ENCODE measurements around the gene AOAH.
"Not testable (repeated sequence)": the region's sequence is repeated elsewhere in the genome, so short reads cannot be mapped to it uniquely, and the experiment has no call there.

AOAH gene

GRCh38 chr7:36654436-36654835 is 69.9 kb downstream of the AOAH start:
- DNase-seq: no peak

GRCh38 chr7:36653663-36654355 is 70.5 kb downstream of the AOAH start:
- no peak for DNase-seq

- DNase-seq: no peak
Observed at GRCh38 chr7:36653008-36653662, 71.2 kb downstream of the AOAH start.

GRCh38 chr7:36652431-36652830 is 71.9 kb downstream of the AOAH start:
- DNase-seq: no peak

- DNase-seq: no peak
Observed at GRCh38 chr7:36651404-36651803, 72.9 kb downstream of the AOAH start.

GRCh38 chr7:36650766-36651312 is 73.5 kb downstream of the AOAH start:
- no peak for DNase-seq

GRCh38 chr7:36650320-36650719 is 74.0 kb downstream of the AOAH start:
- no peak for DNase-seq

GRCh38 chr7:36649319-36649718 is 75.0 kb downstream of the AOAH start:
- not testable (repeated sequence) for DNase-seq

- DNase-seq: no peak
Observed at GRCh38 chr7:36648441-36648840, 75.9 kb downstream of the AOAH start.

- no peak for DNase-seq
Observed at GRCh38 chr7:36644625-36645422, 79.5 kb downstream of the AOAH start.

- no peak for DNase-seq
Observed at GRCh38 chr7:36642414-36642813, 81.9 kb downstream of the AOAH start.

GRCh38 chr7:36642010-36642409 is 82.3 kb downstream of the AOAH start:
- no peak for DNase-seq

- no peak for DNase-seq
Observed at GRCh38 chr7:36640682-36641081, 83.6 kb downstream of the AOAH start.

GRCh38 chr7:36639826-36640225 is 84.5 kb downstream of the AOAH start:
- no peak for DNase-seq

GRCh38 chr7:36638586-36639263 is 85.6 kb downstream of the AOAH start:
- DNase-seq: no peak

GRCh38 chr7:36638140-36638539 is 86.2 kb downstream of the AOAH start:
- DNase-seq: peak; percentile 15

- no peak for DNase-seq
Observed at GRCh38 chr7:36637417-36637816, 86.9 kb downstream of the AOAH start.

GRCh38 chr7:36636126-36636525 is 88.2 kb downstream of the AOAH start:
- DNase-seq: no peak

- DNase-seq: no peak
Observed at GRCh38 chr7:36635091-36635490, 89.2 kb downstream of the AOAH start.

GRCh38 chr7:36633377-36633776 is 90.9 kb downstream of the AOAH start:
- no peak for DNase-seq

GRCh38 chr7:36630112-36630650 is 94.1 kb downstream of the AOAH start:
- DNase-seq: no peak

GRCh38 chr7:36629351-36629750 is 94.9 kb downstream of the AOAH start:
- no peak for DNase-seq

- DNase-seq: no peak
Observed at GRCh38 chr7:36627836-36628235, 96.5 kb downstream of the AOAH start.
